ENCODE data around the gene CISD1. TPM values are rescaled to one million over a fixed set of nuclear protein-coding genes. Genes with fewer than 3 reads are reported as not detected.
A peak's percentile ranks its signal among the peaks of the same experiment; 100 is the strongest.
"Not testable (repeated sequence)": the region's sequence is repeated elsewhere in the genome, so short reads cannot be mapped to it uniquely, and the experiment has no call there.

The CISD1 gene
- 48.0 TPM for polyA plus RNA-seq (2013, experiment 1 of 2)
- polyA plus RNA-seq (2013, experiment 2 of 2), result 40.1 TPM

GRCh38 chr10:58268946-58269781 lies at the start of gene CISD1:
TSS of gene CISD1 (plus strand) at chr10:58269162. CDS start at chr10:58269274, 112 bp downstream.
- no peaks in the 10 kb centered on the region for H3K36me3 ChIP-seq (ENCODE audit: insufficient read depth, low read length)
- H3K27me3 ChIP-seq (ENCODE audit: insufficient read depth, low read length), result peaks cover 7% of the 10 kb centered on the region; the same call in 1 of the 2 replicates
- H3K9ac ChIP-seq (ENCODE audit: low read depth, low read length), result peak within 1 kb of the TSS; percentile 78
- H3K9me3 ChIP-seq (ENCODE audit: insufficient read depth, low read depth, low read length), result no peaks in the 10 kb centered on the region
- WGBS, result under 1% methylated on average over 66 of the region's 66 CpGs
- H3K27ac ChIP-seq (ENCODE audit: low read depth, low read length), result peak within 1 kb of the TSS; percentile 87
- peak within 1 kb of the TSS; percentile 79 for H3K4me3 ChIP-seq (ENCODE audit: low read length)
- H3K4me1 ChIP-seq (ENCODE audit: insufficient read depth, low read length), result peaks cover 32% of the 10 kb centered on the region

- Histone ChIP-seq H3K9me3 (ENCODE audit: insufficient read depth, low read depth, low read length) (no peaks in the 10 kb centered on the region), H3K27me3 (ENCODE audit: insufficient read depth, low read length) (no peaks in the 10 kb centered on the region), H3K4me1 (ENCODE audit: insufficient read depth, low read length) (no peaks in the 10 kb centered on the region), H3K9ac (ENCODE audit: low read depth, low read length) (no peak overlapping the region), H3K36me3 (ENCODE audit: insufficient read depth, low read length) (no peaks in the 10 kb centered on the region; the same call in 1 of the 2 replicates), H3K4me3 (ENCODE audit: low read length) (no peak overlapping the region), H3K27ac (ENCODE audit: low read depth, low read length) (no peak overlapping the region)
Observed at GRCh38 chr10:58219875-58220274, 49.1 kb upstream of the CISD1 start.

- H3K9me3 ChIP-seq (ENCODE audit: insufficient read depth, low read depth, low read length), result no peaks in the 10 kb centered on the region
- no peak overlapping the region for H3K9ac ChIP-seq (ENCODE audit: low read depth, low read length)
- no peaks in the 10 kb centered on the region for H3K4me1 ChIP-seq (ENCODE audit: insufficient read depth, low read length)
- no peak overlapping the region for H3K4me3 ChIP-seq (ENCODE audit: low read length)
- 100% methylated on average over 2 of the region's 2 CpGs for WGBS
- no peaks in the 10 kb centered on the region for H3K27me3 ChIP-seq (ENCODE audit: insufficient read depth, low read length)
- H3K36me3 ChIP-seq (ENCODE audit: insufficient read depth, low read length), result no peaks in the 10 kb centered on the region; the same call in 1 of the 2 replicates
- no peak overlapping the region for H3K27ac ChIP-seq (ENCODE audit: low read depth, low read length)
Observed at GRCh38 chr10:58220769-58221451, 48.1 kb upstream of the CISD1 start.

- peaks cover 4% of the 10 kb centered on the region; the same call in 1 of the 2 replicates for H3K4me1 ChIP-seq (ENCODE audit: insufficient read depth, low read length)
- no peak overlapping the region for H3K4me3 ChIP-seq (ENCODE audit: low read length)
- peaks cover 6% of the 10 kb centered on the region; the same call in 1 of the 2 replicates for H3K36me3 ChIP-seq (ENCODE audit: insufficient read depth, low read length)
- no peak overlapping the region for H3K9ac ChIP-seq (ENCODE audit: low read depth, low read length)
- H3K27me3 ChIP-seq (ENCODE audit: insufficient read depth, low read length), result no peaks in the 10 kb centered on the region
- no peak overlapping the region for H3K27ac ChIP-seq (ENCODE audit: low read depth, low read length)
- H3K9me3 ChIP-seq (ENCODE audit: insufficient read depth, low read depth, low read length), result no peaks in the 10 kb centered on the region
- WGBS, result 100% methylated on average over 2 of the region's 2 CpGs
Observed at GRCh38 chr10:58225654-58226053, 43.3 kb upstream of the CISD1 start.

- not testable (repeated sequence) for H3K27me3 ChIP-seq (ENCODE audit: insufficient read depth, low read length)
Observed at GRCh38 chr10:58229856-58230255, 39.1 kb upstream of the CISD1 start.

GRCh38 chr10:58237014-58237834 lies 31.7 kb upstream of the CISD1 start:
- WGBS, result 89% methylated on average over 3 of the region's 3 CpGs
- H3K9ac ChIP-seq (ENCODE audit: low read depth, low read length), result no peak overlapping the region
- H3K27me3 ChIP-seq (ENCODE audit: insufficient read depth, low read length), result no peaks in the 10 kb centered on the region
- no peak overlapping the region for H3K4me3 ChIP-seq (ENCODE audit: low read length)
- peaks cover 13% of the 10 kb centered on the region; the same call in 1 of the 2 replicates for H3K36me3 ChIP-seq (ENCODE audit: insufficient read depth, low read length)
- 0 out of 2 replicates have a peak overlapping the region, but pooled peaks have one; percentile 6 for H3K27ac ChIP-seq (ENCODE audit: low read depth, low read length)
- H3K4me1 ChIP-seq (ENCODE audit: insufficient read depth, low read length), result peaks cover 31% of the 10 kb centered on the region; the same call in 1 of the 2 replicates
- no peaks in the 10 kb centered on the region for H3K9me3 ChIP-seq (ENCODE audit: insufficient read depth, low read depth, low read length)

More at GRCh38 chr10:58229856-58230255, 39.1 kb upstream of the CISD1 start:
- Histone ChIP-seq H3K9ac (ENCODE audit: low read depth, low read length) (peak overlapping the region; percentile 71), H3K4me3 (ENCODE audit: low read length) (0 out of 2 replicates have a peak overlapping the region, but pooled peaks have one; percentile 27)
- H3K27ac ChIP-seq (ENCODE audit: low read depth, low read length); H3K9me3 ChIP-seq (ENCODE audit: insufficient read depth, low read depth, low read length); H3K36me3 ChIP-seq (ENCODE audit: insufficient read depth, low read length); H3K4me1 ChIP-seq (ENCODE audit: insufficient read depth, low read length): not testable (repeated sequence)
- WGBS, result 82% methylated on average over 7 of the region's 7 CpGs

- H3K4me3 ChIP-seq (ENCODE audit: low read length), result no peak overlapping the region
- H3K4me1 ChIP-seq (ENCODE audit: insufficient read depth, low read length), result peaks cover 31% of the 10 kb centered on the region; the same call in 1 of the 2 replicates
- no peak overlapping the region for H3K9ac ChIP-seq (ENCODE audit: low read depth, low read length)
- H3K9me3 ChIP-seq (ENCODE audit: insufficient read depth, low read depth, low read length), result peaks cover 6% of the 10 kb centered on the region; the same call in 1 of the 2 replicates
- H3K36me3 ChIP-seq (ENCODE audit: insufficient read depth, low read length), result peaks cover 13% of the 10 kb centered on the region; the same call in 1 of the 2 replicates
- no peak overlapping the region for H3K27ac ChIP-seq (ENCODE audit: low read depth, low read length)
- 76% methylated on average over 5 of the region's 5 CpGs for WGBS
- H3K27me3 ChIP-seq (ENCODE audit: insufficient read depth, low read length), result no peaks in the 10 kb centered on the region
Observed at GRCh38 chr10:58239561-58240169, 29.3 kb upstream of the CISD1 start.

GRCh38 chr10:58240531-58240930 lies 28.4 kb upstream of the CISD1 start:
- no peaks in the 10 kb centered on the region for H3K27me3 ChIP-seq (ENCODE audit: insufficient read depth, low read length)
- no peak overlapping the region for H3K4me3 ChIP-seq (ENCODE audit: low read length)
- H3K4me1 ChIP-seq (ENCODE audit: insufficient read depth, low read length), result peaks cover 31% of the 10 kb centered on the region; the same call in 1 of the 2 replicates
- H3K27ac ChIP-seq (ENCODE audit: low read depth, low read length), result no peak overlapping the region
- 76% methylated on average over 2 of the region's 4 CpGs for WGBS
- H3K36me3 ChIP-seq (ENCODE audit: insufficient read depth, low read length), result peaks cover 11% of the 10 kb centered on the region; the same call in 1 of the 2 replicates
- peaks cover 11% of the 10 kb centered on the region; the same call in 1 of the 2 replicates for H3K9me3 ChIP-seq (ENCODE audit: insufficient read depth, low read depth, low read length)
- 0 out of 2 replicates have a peak overlapping the region, but pooled peaks have one; percentile 2 for H3K9ac ChIP-seq (ENCODE audit: low read depth, low read length)

- WGBS, result 95% methylated on average over 3 of the region's 3 CpGs
- peaks cover 31% of the 10 kb centered on the region; the same call in 1 of the 2 replicates for H3K4me1 ChIP-seq (ENCODE audit: insufficient read depth, low read length)
- H3K9ac ChIP-seq (ENCODE audit: low read depth, low read length), result no peak overlapping the region
- no peak overlapping the region for H3K27ac ChIP-seq (ENCODE audit: low read depth, low read length)
- no peak overlapping the region for H3K4me3 ChIP-seq (ENCODE audit: low read length)
- peaks cover 3% of the 10 kb centered on the region; the same call in 1 of the 2 replicates for H3K36me3 ChIP-seq (ENCODE audit: insufficient read depth, low read length)
- peaks cover 11% of the 10 kb centered on the region; the same call in 1 of the 2 replicates for H3K9me3 ChIP-seq (ENCODE audit: insufficient read depth, low read depth, low read length)
- no peaks in the 10 kb centered on the region for H3K27me3 ChIP-seq (ENCODE audit: insufficient read depth, low read length)
Observed at GRCh38 chr10:58241346-58241745, 27.6 kb upstream of the CISD1 start.

GRCh38 chr10:58243269-58243668 lies 25.7 kb upstream of the CISD1 start:
- no peaks in the 10 kb centered on the region for H3K36me3 ChIP-seq (ENCODE audit: insufficient read depth, low read length)
- H3K4me1 ChIP-seq (ENCODE audit: insufficient read depth, low read length), result peaks cover 24% of the 10 kb centered on the region; the same call in 1 of the 2 replicates
- H3K4me3 ChIP-seq (ENCODE audit: low read length), result no peak overlapping the region
- peaks cover 11% of the 10 kb centered on the region; the same call in 1 of the 2 replicates for H3K9me3 ChIP-seq (ENCODE audit: insufficient read depth, low read depth, low read length)
- H3K27me3 ChIP-seq (ENCODE audit: insufficient read depth, low read length), result no peaks in the 10 kb centered on the region
- 96% methylated on average over 18 of the region's 18 CpGs for WGBS
- no peak overlapping the region for H3K9ac ChIP-seq (ENCODE audit: low read depth, low read length)
- no peak overlapping the region for H3K27ac ChIP-seq (ENCODE audit: low read depth, low read length)

Measured in HUES64 (cell line).